ENCODE measurements around the gene MAN1A2.
"Not testable (repeated sequence)": the region's sequence is repeated elsewhere in the genome, so short reads cannot be mapped to it uniquely, and the experiment has no call there.

Gene MAN1A2

GRCh38 chr1:117346206-117346928, 20.9 kb upstream of the MAN1A2 start:
- in situ Hi-C loops (cut with MboI; ENCODE audit: low pct_unique_long_range_greater_than_20kb, low sequenced_read_pairs, unreplicated experiment): no loop called here
- DNase-seq (ENCODE audit: low spot score): no peak

DNA sequence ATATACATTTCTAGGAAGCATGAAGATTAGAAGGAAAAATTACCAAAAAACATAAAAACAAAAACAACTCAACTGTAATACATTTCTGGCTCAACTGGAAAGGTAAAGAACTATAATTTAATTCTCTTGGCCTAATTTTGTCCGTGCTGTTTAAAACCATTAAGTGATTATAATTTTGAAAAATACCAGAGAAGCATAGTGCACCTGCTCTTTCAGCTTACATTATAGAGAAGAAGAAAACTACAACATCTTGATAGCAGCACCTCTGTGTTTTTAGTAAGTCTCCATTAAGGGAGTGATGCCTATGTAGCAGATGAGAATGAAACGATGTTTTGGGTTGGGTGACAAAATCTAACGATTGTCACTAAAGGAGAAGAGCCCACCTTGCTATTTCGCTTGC, 19.3 kb upstream of the MAN1A2 start:
- in situ Hi-C loops (cut with MboI; ENCODE audit: low pct_unique_long_range_greater_than_20kb, low sequenced_read_pairs, unreplicated experiment): no loop called here
- DNase-seq (ENCODE audit: low spot score): no peak
- TF ChIP-seq CTCF (IDR thresholded peaks at IDR 0.05; ENCODE audit: extremely low read depth, insufficient read depth, missing control alignments): no peak

More at GRCh38 chr1:117346206-117346928, 20.9 kb upstream of the MAN1A2 start:
- no peak for TF ChIP-seq CTCF (IDR thresholded peaks at IDR 0.05; ENCODE audit: extremely low read depth, insufficient read depth, missing control alignments)

- DNase-seq (ENCODE audit: low spot score); in situ Hi-C loops (cut with MboI; ENCODE audit: low pct_unique_long_range_greater_than_20kb, low sequenced_read_pairs, unreplicated experiment): not testable (repeated sequence)
Observed at GRCh38 chr1:117352695-117353094, 14.6 kb upstream of the MAN1A2 start.

- DNase-seq (ENCODE audit: low spot score); in situ Hi-C loops (cut with MboI; ENCODE audit: low pct_unique_long_range_greater_than_20kb, low sequenced_read_pairs, unreplicated experiment): not testable (repeated sequence)
Observed at GRCh38 chr1:117357833-117358603, 9.2 kb upstream of the MAN1A2 start.

DNA sequence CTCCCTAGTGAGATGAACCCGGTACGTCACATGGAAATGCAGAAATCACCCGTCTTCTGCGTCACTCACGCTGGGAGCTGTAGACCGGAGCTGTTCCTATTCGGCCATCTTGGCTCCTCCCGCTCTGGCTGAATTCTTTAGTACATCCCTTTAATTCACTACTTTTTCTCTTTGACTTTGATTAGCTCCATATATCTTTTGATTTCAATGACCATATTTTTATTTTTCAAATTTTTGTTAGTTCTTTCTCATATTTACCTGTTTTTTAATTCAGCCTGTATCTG, 8.7 kb upstream of the MAN1A2 start:
- in situ Hi-C loops (cut with MboI; ENCODE audit: low pct_unique_long_range_greater_than_20kb, low sequenced_read_pairs, unreplicated experiment); DNase-seq (ENCODE audit: low spot score): not testable (repeated sequence)

DNA sequence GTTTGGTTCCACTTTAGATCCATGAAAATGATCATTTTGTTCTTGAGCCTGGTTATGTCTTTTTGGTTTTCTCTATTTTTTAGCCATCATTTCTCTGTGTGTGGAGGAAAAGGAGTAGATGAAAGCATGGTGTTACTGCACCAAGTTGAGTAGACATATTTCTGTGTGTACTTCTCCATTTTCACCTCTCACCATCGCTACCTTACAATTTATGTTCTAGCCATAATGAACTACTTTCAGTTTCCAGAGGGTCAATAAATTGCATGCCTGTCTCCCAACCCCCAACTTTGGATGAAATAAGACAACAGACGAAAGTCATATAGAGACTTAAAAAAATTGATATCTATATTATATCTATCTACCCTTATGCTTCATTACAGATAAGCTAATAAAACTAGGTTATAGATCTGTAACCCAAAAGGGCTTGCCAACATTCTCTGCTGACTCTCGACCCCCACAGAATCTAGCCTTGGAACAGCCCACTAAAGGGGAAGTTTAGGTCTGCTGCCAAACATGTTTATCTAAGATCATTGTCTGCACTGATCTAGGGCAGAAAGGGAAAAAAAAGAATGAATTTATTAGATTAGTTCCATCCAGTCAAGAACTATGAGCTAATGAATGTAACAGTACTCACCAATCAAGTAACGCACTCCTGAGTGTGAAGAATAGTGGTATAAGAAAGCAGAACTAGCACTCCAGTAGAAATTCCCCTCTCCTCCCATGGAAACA, 7.5 kb upstream of the MAN1A2 start:
- in situ Hi-C loops (cut with MboI; ENCODE audit: low pct_unique_long_range_greater_than_20kb, low sequenced_read_pairs, unreplicated experiment): no loop called here
- TF ChIP-seq CTCF (IDR thresholded peaks at IDR 0.05; ENCODE audit: extremely low read depth, insufficient read depth, missing control alignments): no peak
- DNase-seq (ENCODE audit: low spot score): no peak

DNA sequence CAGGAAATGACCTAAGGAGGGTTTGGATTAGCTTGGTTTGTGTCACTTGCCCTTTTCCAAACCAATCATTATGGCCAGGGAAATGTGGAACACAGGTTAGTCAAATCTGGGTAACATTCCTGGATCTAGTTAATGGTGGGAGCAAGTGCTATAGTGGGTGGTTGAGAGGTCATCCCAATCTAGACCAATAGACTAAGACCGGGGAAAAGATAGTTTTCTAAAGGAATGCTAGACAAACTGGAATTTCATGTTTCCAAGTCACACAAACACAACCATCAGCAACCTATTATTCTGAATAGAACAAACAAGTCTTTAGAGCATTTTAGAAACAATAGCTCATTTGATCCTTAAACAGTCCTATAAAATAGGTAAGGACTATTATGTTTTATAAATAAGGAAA, 4.3 kb upstream of the MAN1A2 start:
- in situ Hi-C loops (cut with MboI; ENCODE audit: low pct_unique_long_range_greater_than_20kb, low sequenced_read_pairs, unreplicated experiment): no loop called here
- no peak for TF ChIP-seq CTCF (IDR thresholded peaks at IDR 0.05; ENCODE audit: extremely low read depth, insufficient read depth, missing control alignments)
- no peak for DNase-seq (ENCODE audit: low spot score)

GRCh38 chr1:117363571-117364048, 3.6 kb upstream of the MAN1A2 start:
- in situ Hi-C loops (cut with MboI; ENCODE audit: low pct_unique_long_range_greater_than_20kb, low sequenced_read_pairs, unreplicated experiment): no loop called here

More at GRCh38 chr1:117363571-117364048, 3.6 kb upstream of the MAN1A2 start:
- no peak for TF ChIP-seq CTCF (IDR thresholded peaks at IDR 0.05; ENCODE audit: extremely low read depth, insufficient read depth, missing control alignments)
- peak; percentile 29 for DNase-seq (ENCODE audit: low spot score)
